Subcutaneous adipose tissue (tissue), 4 donors: ENCODE data around the gene PCGF3. TPM values are rescaled to one million over a fixed set of nuclear protein-coding genes. Genes with fewer than 3 reads are reported as not detected.

ENCODE experiments used
- total RNA-seq, 4 donors: library from RNA; depleted of rRNA; stranded (reverse); fragments of >200 nt; gene quantifications; one replicate each; pipeline ENCODE4 v1.1.0, GENCODE V29; 2016
- TF ChIP-seq, protein P1 (sequence below): fragments of 450-650 bp; IDR thresholded peaks from one replicate; pipeline ENCODE4 v1.5.1; 2016; ENCODE audit warnings: low read depth, mild to moderate bottlenecking, control low read depth, antibody characterized with exemption, moderate library complexity

The PCGF3 gene
- total RNA-seq, 4 donors from 2014 or later, result 36.7 to 72.2 (median 55.0) TPM

DNA sequence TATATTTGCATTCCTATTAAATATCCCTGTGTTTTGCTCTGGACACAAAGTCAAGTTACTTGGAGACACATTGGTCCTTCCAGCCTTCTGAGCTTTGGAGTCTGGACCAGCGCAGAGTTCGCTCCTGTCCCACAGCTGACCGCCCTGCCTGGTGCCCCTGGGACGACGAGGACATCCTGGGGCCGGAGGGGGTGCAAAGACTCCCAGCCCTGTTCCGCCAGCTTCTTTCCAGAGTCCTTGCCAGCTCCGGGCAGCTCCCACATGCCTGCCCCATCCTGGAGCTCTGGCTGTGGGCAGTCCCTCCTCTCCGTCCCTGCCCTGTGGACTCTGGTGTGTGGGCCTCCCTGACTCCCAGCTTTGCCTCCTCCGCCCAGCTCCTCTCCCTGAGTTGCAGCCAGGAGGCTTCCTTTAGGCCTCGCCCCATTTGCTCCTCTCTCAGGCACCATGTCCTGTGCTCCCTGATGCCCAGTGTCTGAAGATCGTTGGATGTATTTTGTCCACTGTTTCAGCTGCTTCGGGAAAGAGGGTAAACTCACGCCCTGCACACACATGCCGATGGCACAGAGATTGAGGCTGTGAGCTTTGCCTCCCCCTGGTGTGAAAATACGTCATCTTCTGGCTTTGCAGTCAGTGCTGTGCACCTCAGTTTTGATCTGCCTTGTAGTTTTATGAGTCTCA lies 4.9 kb upstream of the PCGF3 start:
- TF ChIP-seq, protein P1, sequence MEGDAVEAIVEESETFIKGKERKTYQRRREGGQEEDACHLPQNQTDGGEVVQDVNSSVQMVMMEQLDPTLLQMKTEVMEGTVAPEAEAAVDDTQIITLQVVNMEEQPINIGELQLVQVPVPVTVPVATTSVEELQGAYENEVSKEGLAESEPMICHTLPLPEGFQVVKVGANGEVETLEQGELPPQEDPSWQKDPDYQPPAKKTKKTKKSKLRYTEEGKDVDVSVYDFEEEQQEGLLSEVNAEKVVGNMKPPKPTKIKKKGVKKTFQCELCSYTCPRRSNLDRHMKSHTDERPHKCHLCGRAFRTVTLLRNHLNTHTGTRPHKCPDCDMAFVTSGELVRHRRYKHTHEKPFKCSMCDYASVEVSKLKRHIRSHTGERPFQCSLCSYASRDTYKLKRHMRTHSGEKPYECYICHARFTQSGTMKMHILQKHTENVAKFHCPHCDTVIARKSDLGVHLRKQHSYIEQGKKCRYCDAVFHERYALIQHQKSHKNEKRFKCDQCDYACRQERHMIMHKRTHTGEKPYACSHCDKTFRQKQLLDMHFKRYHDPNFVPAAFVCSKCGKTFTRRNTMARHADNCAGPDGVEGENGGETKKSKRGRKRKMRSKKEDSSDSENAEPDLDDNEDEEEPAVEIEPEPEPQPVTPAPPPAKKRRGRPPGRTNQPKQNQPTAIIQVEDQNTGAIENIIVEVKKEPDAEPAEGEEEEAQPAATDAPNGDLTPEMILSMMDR, result no peak

DNA sequence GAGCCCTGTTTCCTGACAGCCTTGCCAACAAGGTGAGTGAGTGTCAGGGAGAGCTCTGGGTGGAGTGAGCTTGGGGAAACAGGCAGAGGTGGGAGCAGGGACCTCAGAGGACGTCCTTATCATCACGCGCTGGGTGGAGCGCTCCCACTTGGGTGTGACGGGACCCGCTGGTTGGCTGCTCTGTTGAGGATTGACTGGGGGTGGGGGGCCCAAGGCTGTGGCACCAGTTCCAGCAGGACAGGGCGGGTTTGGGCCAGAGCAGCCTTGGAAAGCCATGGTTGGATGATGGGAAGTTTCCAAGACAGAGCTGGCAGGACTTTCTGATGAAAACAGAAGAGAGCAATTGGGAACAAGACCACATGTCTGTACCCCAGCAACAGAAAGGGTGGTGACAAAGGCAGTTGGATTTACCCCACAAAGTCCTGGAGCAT lies 3.0 kb upstream of the PCGF3 start:
- TF ChIP-seq, protein P1, result no peak

DNA sequence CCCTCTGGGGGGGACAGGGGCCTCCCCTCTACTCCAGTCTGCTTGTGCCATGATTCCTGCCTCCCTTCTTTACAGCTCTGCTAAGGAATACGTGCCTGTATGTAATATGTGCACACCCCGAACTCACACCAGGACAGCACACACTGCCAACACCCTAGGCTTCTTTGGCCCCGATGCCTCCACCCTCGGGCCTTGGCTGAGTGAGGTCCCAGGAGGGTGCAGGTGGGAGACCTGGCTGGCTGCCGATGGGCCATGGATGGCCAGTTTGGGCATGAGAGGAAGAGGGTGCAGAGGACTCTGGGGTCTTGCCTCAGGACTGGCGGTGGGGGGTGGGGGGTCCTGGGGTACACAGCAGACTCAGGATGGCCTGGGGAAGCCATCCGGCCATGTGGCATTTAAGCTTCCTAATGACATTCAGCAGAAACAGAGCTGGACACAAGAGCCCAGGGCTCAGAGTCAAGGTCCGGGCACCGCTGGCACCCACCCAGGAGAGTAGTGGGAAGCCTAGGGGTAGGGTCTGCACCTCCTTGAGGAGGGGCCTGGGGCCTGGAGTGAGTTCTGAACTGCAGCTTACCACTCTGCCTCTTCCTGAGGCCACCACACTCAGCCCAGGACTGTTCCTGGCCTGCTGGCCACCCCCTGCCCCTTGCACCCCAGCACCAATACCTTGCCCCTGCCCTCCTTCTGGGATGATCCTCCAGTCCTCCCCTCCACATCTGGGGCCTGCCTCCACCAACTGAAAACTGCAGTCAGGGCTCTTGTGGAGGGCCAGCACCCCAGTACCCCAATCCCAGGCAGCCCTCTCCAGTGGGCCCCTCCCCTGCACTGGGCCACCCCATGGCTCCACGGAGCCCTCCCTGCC lies 2.1 kb upstream of the PCGF3 start:
- TF ChIP-seq, protein P1, result no peak

DNA sequence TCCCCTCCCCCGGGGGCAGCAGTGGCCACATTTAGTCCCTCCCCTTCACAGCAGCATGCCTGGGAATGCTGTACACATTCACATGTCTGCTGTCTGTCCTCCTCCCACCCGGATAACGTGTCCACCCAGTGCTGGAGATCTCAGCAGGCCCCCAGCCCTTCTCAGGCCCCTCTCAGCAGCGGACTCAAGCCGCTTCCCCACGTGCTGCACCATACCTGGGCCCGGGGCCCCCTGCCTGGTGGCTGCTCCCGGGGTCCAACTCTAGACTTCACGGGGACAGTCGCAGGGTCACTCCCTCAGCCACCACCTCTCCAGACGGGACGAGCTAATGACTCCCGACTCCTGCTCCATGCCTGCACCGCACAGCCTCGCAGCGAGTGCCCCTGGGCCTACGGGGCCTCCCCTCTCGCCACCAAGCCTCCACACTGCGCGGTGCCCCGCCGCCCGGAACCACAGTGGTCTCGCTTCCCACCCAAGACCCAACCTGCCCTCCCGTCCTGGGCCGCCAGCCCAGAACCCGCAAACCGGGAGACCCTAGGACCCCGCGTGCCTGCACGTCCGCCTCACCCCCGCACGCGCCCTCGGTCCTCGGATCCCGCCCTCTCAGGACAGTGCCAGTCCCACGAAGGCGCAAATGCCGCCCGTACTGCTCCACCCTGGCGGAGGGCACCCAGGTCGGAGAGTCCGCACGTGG lies 1.3 kb upstream of the PCGF3 start:
- TF ChIP-seq, protein P1, result no peak

DNA sequence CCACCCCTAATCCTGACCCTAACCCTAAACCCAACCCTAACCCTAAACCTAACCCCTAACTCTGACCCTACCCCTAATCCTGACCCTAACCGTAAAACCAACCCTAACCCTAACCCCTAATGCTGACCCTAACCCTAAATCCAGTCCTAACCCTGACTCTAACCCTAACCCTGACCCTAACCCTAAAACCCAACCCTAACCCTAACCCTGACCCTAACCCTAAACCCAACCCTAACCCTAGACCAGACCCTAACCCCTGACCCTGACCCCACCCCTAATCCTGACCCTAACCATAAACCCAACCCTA lies 708 bp upstream of the PCGF3 start:
- TF ChIP-seq, protein P1, result no peak

DNA sequence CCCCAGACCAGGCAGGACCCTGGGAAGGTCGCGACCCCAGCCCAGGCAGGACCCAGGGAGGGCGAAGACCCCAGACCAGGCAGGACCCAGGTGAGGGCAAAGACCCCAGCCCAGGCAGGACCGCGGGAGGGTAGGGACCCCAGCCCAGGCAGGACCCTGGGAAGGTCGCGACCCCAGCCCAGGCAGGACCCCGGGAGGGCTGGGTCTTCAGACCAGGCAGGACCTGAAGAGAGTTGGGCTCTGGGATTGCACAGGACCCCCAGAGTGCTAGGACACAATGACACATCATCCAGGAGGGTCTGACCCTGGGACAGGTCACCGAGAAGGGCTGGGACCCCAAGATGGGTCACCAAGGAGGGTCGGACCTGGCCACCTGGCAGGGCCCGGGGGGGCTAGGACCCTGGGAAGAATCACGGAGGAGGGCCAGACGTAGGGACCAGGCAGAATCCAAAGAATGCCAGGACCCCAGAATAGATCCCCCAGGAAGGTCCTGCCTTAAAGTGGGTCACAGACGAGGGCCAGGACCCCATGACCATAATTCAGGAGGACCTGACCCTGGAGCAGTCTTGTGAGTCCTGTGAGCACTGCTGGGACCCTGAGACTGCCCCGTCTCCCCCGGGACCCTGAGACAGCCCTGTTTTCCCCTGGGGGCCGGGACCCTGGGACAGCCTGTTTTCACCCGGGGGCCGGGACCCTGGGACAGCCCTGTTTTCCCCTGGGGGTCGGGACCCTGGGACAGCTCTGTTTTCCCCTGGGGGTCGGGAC lies 1.4 kb downstream of the PCGF3 start:
- TF ChIP-seq, protein P1, result no peak
